ENCODE data around the gene ZFP36L2. TPM values are rescaled to one million over a fixed set of nuclear protein-coding genes. Genes with fewer than 3 reads are reported as not detected.

The ZFP36L2 gene
- total and polyA plus RNA-seq, 2 donors (not counting 1 experiment from before 2014, with no cell fraction given), result 16.7 to 26.7 TPM

DNA sequence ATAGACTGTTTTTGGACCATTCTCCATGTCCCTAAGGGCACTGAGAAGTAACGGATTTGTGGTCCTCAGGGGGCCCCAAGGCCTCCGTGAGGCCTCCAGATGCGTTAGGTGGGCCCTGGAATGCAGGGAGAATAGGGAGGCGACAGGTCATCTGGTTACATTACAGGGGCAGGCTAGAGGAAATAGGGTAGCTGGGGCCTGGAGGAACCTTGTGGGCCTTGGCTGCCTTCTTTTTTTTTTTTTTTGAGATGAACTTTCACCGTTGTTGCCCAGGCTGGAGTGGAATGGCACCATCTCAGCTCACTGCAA is 28.9 kb downstream of the ZFP36L2 start:
- no peaks in the 10 kb centered on the region for H3K4me1 ChIP-seq (ENCODE audit: control insufficient read depth, extremely low read depth, insufficient read depth, low read length)
- H3K9ac ChIP-seq (ENCODE audit: insufficient read depth, low read length), result no peak overlapping the region
- DNase-seq (ENCODE audit: low read depth in 2 of 2), result no peak

GRCh38 chr2:43196768-43197587 is 29.4 kb downstream of the ZFP36L2 start:
- TF ChIP-seq, protein P1, sequence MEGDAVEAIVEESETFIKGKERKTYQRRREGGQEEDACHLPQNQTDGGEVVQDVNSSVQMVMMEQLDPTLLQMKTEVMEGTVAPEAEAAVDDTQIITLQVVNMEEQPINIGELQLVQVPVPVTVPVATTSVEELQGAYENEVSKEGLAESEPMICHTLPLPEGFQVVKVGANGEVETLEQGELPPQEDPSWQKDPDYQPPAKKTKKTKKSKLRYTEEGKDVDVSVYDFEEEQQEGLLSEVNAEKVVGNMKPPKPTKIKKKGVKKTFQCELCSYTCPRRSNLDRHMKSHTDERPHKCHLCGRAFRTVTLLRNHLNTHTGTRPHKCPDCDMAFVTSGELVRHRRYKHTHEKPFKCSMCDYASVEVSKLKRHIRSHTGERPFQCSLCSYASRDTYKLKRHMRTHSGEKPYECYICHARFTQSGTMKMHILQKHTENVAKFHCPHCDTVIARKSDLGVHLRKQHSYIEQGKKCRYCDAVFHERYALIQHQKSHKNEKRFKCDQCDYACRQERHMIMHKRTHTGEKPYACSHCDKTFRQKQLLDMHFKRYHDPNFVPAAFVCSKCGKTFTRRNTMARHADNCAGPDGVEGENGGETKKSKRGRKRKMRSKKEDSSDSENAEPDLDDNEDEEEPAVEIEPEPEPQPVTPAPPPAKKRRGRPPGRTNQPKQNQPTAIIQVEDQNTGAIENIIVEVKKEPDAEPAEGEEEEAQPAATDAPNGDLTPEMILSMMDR (conservative IDR thresholded peaks at IDR 0.05 in 1 of 2, IDR thresholded peaks at IDR 0.05 in 1 of 2; ENCODE audit: low read depth in 1 of 2, low read length in 2 of 2), result no peak
- TF ChIP-seq EZH2 (IDR thresholded peaks at IDR 0.05; ENCODE audit: low read length, missing control alignments), result no peak
- H3K27me3 ChIP-seq (ENCODE audit: control insufficient read depth, insufficient read depth, low read length), result no peaks in the 10 kb centered on the region
- DNase-seq (ENCODE audit: low read depth in 2 of 2), result peak in 1 of 2 donors; percentile 36
- H3K9me3 ChIP-seq (ENCODE audit: control insufficient read depth, insufficient read depth, low read depth, low read length), result no peaks in the 10 kb centered on the region
- H3K36me3 ChIP-seq (ENCODE audit: control insufficient read depth, insufficient read depth, low read length), result no peaks in the 10 kb centered on the region
- H3K4me2 ChIP-seq (ENCODE audit: extremely low read depth, insufficient read depth, low read length), result no peak overlapping the region
- H3K9ac ChIP-seq (ENCODE audit: insufficient read depth, low read length), result no peak overlapping the region
- H3K4me3 ChIP-seq (replicated peaks in 1 of 4; ENCODE audit: control extremely low read depth in 1 of 4, insufficient read depth in 1 of 4, low read depth in 3 of 4, low read length in 4 of 4), result no peak overlapping the region
- H3K4me1 ChIP-seq (ENCODE audit: control insufficient read depth, extremely low read depth, insufficient read depth, low read length), result no peaks in the 10 kb centered on the region
- H2AFZ ChIP-seq (ENCODE audit: low read length), result no peak overlapping the region
- no peaks in the 10 kb centered on the region for H4K20me1 ChIP-seq (ENCODE audit: control insufficient read depth, extremely low read depth, insufficient read depth, low read length)
- no peak overlapping the region for H3K27ac ChIP-seq (ENCODE audit: insufficient read depth, low read length)
- H3K79me2 ChIP-seq (ENCODE audit: control insufficient read depth, insufficient read depth, low read length), result no peaks in the 10 kb centered on the region

More for the DNA sequence above, 28.9 kb downstream of the ZFP36L2 start:
- Histone ChIP-seq H2AFZ (ENCODE audit: low read length) (no peak overlapping the region), H3K79me2 (ENCODE audit: control insufficient read depth, insufficient read depth, low read length) (no peaks in the 10 kb centered on the region), H4K20me1 (ENCODE audit: control insufficient read depth, extremely low read depth, insufficient read depth, low read length) (no peaks in the 10 kb centered on the region), H3K4me3 (replicated peaks in 1 of 4; ENCODE audit: control extremely low read depth in 1 of 4, insufficient read depth in 1 of 4, low read depth in 3 of 4, low read length in 4 of 4) (no peak overlapping the region), H3K4me2 (ENCODE audit: extremely low read depth, insufficient read depth, low read length) (no peak overlapping the region), H3K27ac (ENCODE audit: insufficient read depth, low read length) (no peak overlapping the region), H3K9me3 (ENCODE audit: control insufficient read depth, insufficient read depth, low read depth, low read length) (no peaks in the 10 kb centered on the region), H3K36me3 (ENCODE audit: control insufficient read depth, insufficient read depth, low read length) (no peaks in the 10 kb centered on the region), H3K27me3 (ENCODE audit: control insufficient read depth, insufficient read depth, low read length) (no peaks in the 10 kb centered on the region)
- no peak for TF ChIP-seq EZH2 (IDR thresholded peaks at IDR 0.05; ENCODE audit: low read length, missing control alignments)
- TF ChIP-seq, protein P1 (conservative IDR thresholded peaks at IDR 0.05 in 1 of 2, IDR thresholded peaks at IDR 0.05 in 1 of 2; ENCODE audit: low read depth in 1 of 2, low read length in 2 of 2), result no peak

- H3K36me3 ChIP-seq (ENCODE audit: control insufficient read depth, insufficient read depth, low read length), result no peaks in the 10 kb centered on the region
- no peak overlapping the region for H2AFZ ChIP-seq (ENCODE audit: low read length)
- H4K20me1 ChIP-seq (ENCODE audit: control insufficient read depth, extremely low read depth, insufficient read depth, low read length), result no peaks in the 10 kb centered on the region
- TF ChIP-seq, protein P1 (conservative IDR thresholded peaks at IDR 0.05 in 1 of 2, IDR thresholded peaks at IDR 0.05 in 1 of 2; ENCODE audit: low read depth in 1 of 2, low read length in 2 of 2), result no peak
- no peak for TF ChIP-seq EZH2 (IDR thresholded peaks at IDR 0.05; ENCODE audit: low read length, missing control alignments)
- no peak overlapping the region for H3K9ac ChIP-seq (ENCODE audit: insufficient read depth, low read length)
- H3K4me2 ChIP-seq (ENCODE audit: extremely low read depth, insufficient read depth, low read length), result no peak overlapping the region
- H3K27me3 ChIP-seq (ENCODE audit: control insufficient read depth, insufficient read depth, low read length), result no peaks in the 10 kb centered on the region
- no peak overlapping the region for H3K4me3 ChIP-seq (replicated peaks in 1 of 4; ENCODE audit: control extremely low read depth in 1 of 4, insufficient read depth in 1 of 4, low read depth in 3 of 4, low read length in 4 of 4)
- no peak for DNase-seq (ENCODE audit: low read depth in 2 of 2)
- no peaks in the 10 kb centered on the region for H3K9me3 ChIP-seq (ENCODE audit: control insufficient read depth, insufficient read depth, low read depth, low read length)
- no peaks in the 10 kb centered on the region for H3K79me2 ChIP-seq (ENCODE audit: control insufficient read depth, insufficient read depth, low read length)
- no peaks in the 10 kb centered on the region for H3K4me1 ChIP-seq (ENCODE audit: control insufficient read depth, extremely low read depth, insufficient read depth, low read length)
- no peak overlapping the region for H3K27ac ChIP-seq (ENCODE audit: insufficient read depth, low read length)
Measured at GRCh38 chr2:43194121-43194869, 32.1 kb downstream of the ZFP36L2 start.

Data from fibroblast of lung (primary cell).